MM.1S (cell line): ENCODE data around the gene OR52B6.

Experiments used
- DNase-seq: peaks from one replicate; pipeline ENCODE4 v3.0.0-alpha.2; 2015
- H2AFZ ChIP-seq: fragments of 300-600 bp; sonication (generic); 2 replicates; pipeline ENCODE4 v1.6.0; 2016; ENCODE audit warnings: antibody characterized with exemption, low read length
- H3F3A ChIP-seq: fragments of 300-600 bp; sonication (generic); 2 replicates; pipeline ENCODE4 v1.6.1; 2016; ENCODE audit warnings: mild to moderate bottlenecking, antibody characterized with exemption, low read length, moderate library complexity, mixed read lengths; ENCODE audit not compliant: insufficient read depth
- H3K27ac ChIP-seq: fragments of 300-600 bp; sonication (generic); 2 replicates; pipeline ENCODE4 v1.5.1; 2016; ENCODE audit warnings: mild to moderate bottlenecking, low read length
- H3K27me3 ChIP-seq: fragments of 300-600 bp; sonication (generic); replicated peaks from 2 replicates; pipeline ENCODE4 v1.6.0; 2016; ENCODE audit warnings: low read length; ENCODE audit not compliant: insufficient read depth
- H3K36me3 ChIP-seq: fragments of 300-600 bp; sonication (generic); replicated peaks from 2 replicates; pipeline ENCODE4 v1.6.1; 2016; ENCODE audit warnings: mild to moderate bottlenecking, low read length, mixed read lengths; ENCODE audit not compliant: insufficient read depth
- H3K4me1 ChIP-seq: fragments of 300-600 bp; sonication (generic); 2 replicates; pipeline ENCODE4 v1.6.1; 2016; ENCODE audit warnings: low read length, mixed read lengths
- H3K4me2 ChIP-seq: fragments of 300-600 bp; sonication (generic); 2 replicates; pipeline ENCODE4 v1.6.0; 2016; ENCODE audit warnings: low read depth, low read length
- H3K4me3 ChIP-seq: fragments of 300-600 bp; sonication (generic); 2 replicates; pipeline ENCODE4 v1.5.1; 2016; ENCODE audit warnings: low read length, mixed read lengths
- H3K79me2 ChIP-seq: fragments of 300-600 bp; sonication (generic); 2 replicates; pipeline ENCODE4 v1.6.1; 2016; ENCODE audit warnings: mixed run types, low read length, mixed read lengths
- H3K9ac ChIP-seq: fragments of 300-600 bp; sonication (generic); 2 replicates; pipeline ENCODE4 v1.6.1; 2016; ENCODE audit warnings: low read length, mixed read lengths
- H3K9me2 ChIP-seq: fragments of 300-600 bp; sonication (generic); replicated peaks from 2 replicates; pipeline ENCODE4 v1.6.1; 2016; ENCODE audit warnings: mild to moderate bottlenecking, low read length, mixed read lengths; ENCODE audit not compliant: insufficient read depth
- H3K9me3 ChIP-seq: fragments of 300-600 bp; sonication (generic); replicated peaks from 2 replicates; pipeline ENCODE4 v1.6.1; 2016; ENCODE audit warnings: mild to moderate bottlenecking, low read length, mixed read lengths; ENCODE audit not compliant: insufficient read depth
- H4K20me1 ChIP-seq: fragments of 300-600 bp; sonication (generic); 2 replicates; pipeline ENCODE4 v1.6.1; 2016; ENCODE audit warnings: mild to moderate bottlenecking, low read length, moderate library complexity, mixed read lengths; ENCODE audit not compliant: insufficient read depth
- CTCF ChIP-seq: fragments of 300-600 bp; sonication (generic); IDR thresholded peaks from 2 replicates; pipeline ENCODE4 v1.5.1; 2016; ENCODE audit warnings: antibody characterized with exemption, low read length, mixed read lengths
- EZH2 ChIP-seq: fragments of 300-600 bp; sonication (generic); optimal IDR thresholded peaks from 2 replicates; pipeline ENCODE3; 2017; ENCODE audit warnings: low read depth, mild to moderate bottlenecking, antibody characterized with exemption, low read length, mixed read lengths
- EZH2phosphoT487 ChIP-seq: fragments of 300-600 bp; sonication (generic); IDR thresholded peaks from 2 replicates; pipeline ENCODE4 v1.6.1; 2018; ENCODE audit warnings: antibody characterized with exemption, low read length

OR52B6 gene

GRCh38 chr11:5608808-5609207, 28.1 kb downstream of the OR52B6 start:
- Histone ChIP-seq H3K9ac (no peak overlapping the region), H3K36me3 (no peaks in the 10 kb centered on the region), H4K20me1 (no peaks in the 10 kb centered on the region), H2AFZ (no peak overlapping the region), H3K27me3 (no peaks in the 10 kb centered on the region), H3K4me2 (no peak overlapping the region), H3K9me3 (no peaks in the 10 kb centered on the region), H3K4me1 (no peaks in the 10 kb centered on the region), H3K4me3 (no peak overlapping the region), H3F3A (no peaks in the 10 kb centered on the region), H3K79me2 (no peaks in the 10 kb centered on the region), H3K9me2 (no peaks in the 10 kb centered on the region), H3K27ac (no peak overlapping the region)
- DNase-seq, result no peak
- TF ChIP-seq CTCF (no peak), EZH2phosphoT487 (no peak), EZH2 (no peak)

GRCh38 chr11:5610446-5610845, 29.8 kb downstream of the OR52B6 start:
- no peaks in the 10 kb centered on the region for H3K9me3 ChIP-seq
- no peaks in the 10 kb centered on the region for H3K4me1 ChIP-seq
- no peak overlapping the region for H3K9ac ChIP-seq
- H3K9me2 ChIP-seq, result no peaks in the 10 kb centered on the region
- H3F3A ChIP-seq, result no peaks in the 10 kb centered on the region
- no peaks in the 10 kb centered on the region for H4K20me1 ChIP-seq
- H3K79me2 ChIP-seq, result no peaks in the 10 kb centered on the region
- no peaks in the 10 kb centered on the region for H3K36me3 ChIP-seq
- TF ChIP-seq EZH2phosphoT487 (no peak), CTCF (no peak), EZH2 (no peak)
- no peak overlapping the region for H3K27ac ChIP-seq
- DNase-seq, result no peak
- H3K27me3 ChIP-seq, result no peaks in the 10 kb centered on the region
- H2AFZ ChIP-seq, result no peak overlapping the region
- no peak overlapping the region for H3K4me2 ChIP-seq
- H3K4me3 ChIP-seq, result no peak overlapping the region

- Histone ChIP-seq H3K9ac (no peak overlapping the region), H3K4me1 (no peaks in the 10 kb centered on the region), H3K4me3 (no peak overlapping the region), H3K79me2 (no peaks in the 10 kb centered on the region), H4K20me1 (no peaks in the 10 kb centered on the region), H3K9me2 (no peaks in the 10 kb centered on the region), H3K27ac (no peak overlapping the region), H3K27me3 (no peaks in the 10 kb centered on the region), H3K36me3 (no peaks in the 10 kb centered on the region), H2AFZ (no peak overlapping the region), H3F3A (no peaks in the 10 kb centered on the region), H3K4me2 (no peak overlapping the region), H3K9me3 (no peaks in the 10 kb centered on the region)
- TF ChIP-seq EZH2 (no peak), CTCF (no peak), EZH2phosphoT487 (no peak)
- DNase-seq, result no peak
Observed at GRCh38 chr11:5611627-5612026, 30.9 kb downstream of the OR52B6 start.
